ENCODE results near the gene LDAH. TPM values are rescaled to one million over a fixed set of nuclear protein-coding genes. Genes with fewer than 3 reads are reported as not detected.

Gene LDAH
- total and polyA plus RNA-seq, 2 donors (not counting 1 experiment from before 2014, with no cell fraction given), result 9.0 to 31.3 TPM

DNA sequence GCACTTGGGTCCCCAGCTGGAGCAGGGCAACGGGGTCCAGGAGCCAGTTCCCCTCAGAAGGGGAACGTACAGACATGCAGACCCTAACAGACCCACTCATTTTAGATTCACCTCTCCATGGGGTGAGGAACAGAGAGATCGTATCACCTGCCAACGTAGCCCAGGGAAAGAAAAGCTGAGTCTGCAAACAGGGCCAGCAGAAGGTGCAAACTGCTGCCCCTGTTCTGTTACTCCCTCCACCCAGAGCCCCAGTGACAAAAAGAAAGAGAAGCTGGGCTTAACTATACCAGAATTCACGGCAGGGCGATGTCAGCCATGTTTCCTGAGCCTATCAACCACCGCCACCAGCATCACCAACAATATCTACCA is 171.2 kb downstream of the LDAH start:
- Histone ChIP-seq H3K79me2 (ENCODE audit: control insufficient read depth, insufficient read depth, low read length) (peaks cover 39% of the 10 kb centered on the region), H4K20me1 (ENCODE audit: control insufficient read depth, insufficient read depth, low read length, poor library complexity, severe bottlenecking) (peaks cover 6% of the 10 kb centered on the region), H3K4me1 (ENCODE audit: control insufficient read depth in 2 of 2, insufficient read depth in 2 of 2, low read length in 2 of 2) (peaks cover 41 to 48% of the 10 kb centered on the region in 2 donors), H3K9ac (ENCODE audit: low read length) (peak overlapping the region; percentile 74), H3K4me3 (ENCODE audit: control extremely low read depth in 1 of 5, extremely low read depth in 1 of 5, insufficient read depth in 1 of 5, low read depth in 2 of 5, low read length in 4 of 5) (peak overlapping the region in 4 of 5 experiments; percentile 50 to 65 (median 62)), H3K27me3 (replicated peaks in 1 of 4; ENCODE audit: control extremely low read depth in 1 of 4, control insufficient read depth in 3 of 4, insufficient read depth in 4 of 4, low read length in 3 of 4) (peaks cover 0 to 4% (median 0%) of the 10 kb centered on the region in 4 experiments), H3K27ac (ENCODE audit: low read length in 2 of 2) (peak overlapping the region; percentile 93 to 94), H2AFZ (ENCODE audit: insufficient read depth, low read depth, low read length, poor library complexity, severe bottlenecking) (peak overlapping the region; percentile 98), H3K4me2 (replicated peaks; ENCODE audit: low read depth, low read length, poor library complexity, severe bottlenecking) (peak overlapping the region; percentile 95), H3K9me3 (ENCODE audit: control extremely low read depth in 1 of 3, control insufficient read depth in 2 of 3, insufficient read depth in 1 of 3, low read length in 2 of 3) (no peaks in the 10 kb centered on the region), H3K36me3 (replicated peaks in 1 of 2; ENCODE audit: control extremely low read depth in 1 of 2, control insufficient read depth in 1 of 2, extremely low read depth in 1 of 2, insufficient read depth in 2 of 2, low read length in 1 of 2) (no peaks in the 10 kb centered on the region)
- CTCF ChIA-PET, result interaction anchor here (0.6 to 9.9 kb wide), 23 partner anchors 10 to 696 kb away, joined by 3 to 139 read pairs (median 6); partner anchors contain the start of genes GDF7, LDAH and RHOB
- Mint-ChIP-seq H3K4me3 (peak overlapping the region; percentile 88), H3K4me1 (peaks cover 47% of the 10 kb centered on the region), H3K9me3 (ENCODE audit: insufficient read depth) (no peaks in the 10 kb centered on the region), H3K27me3 (peaks cover 3% of the 10 kb centered on the region), H3K27ac (peak overlapping the region; percentile 97)
- POLR2A ChIA-PET, result interaction anchor here (0.6 to 2.9 kb wide), 7 partner anchors 10 to 311 kb away, joined by 3 to 29 read pairs (median 5); partner anchors contain the start of genes GDF7 and RHOB
- ATAC-seq (ENCODE audit: low read depth) (no peak), DNase-seq (no peak)
- 67% methylated on average over 3 of the region's 7 CpGs for WGBS (ENCODE audit: insufficient coverage)
- TF ChIP-seq EZH2 (IDR thresholded peaks at IDR 0.05; ENCODE audit: borderline replicate concordance, insufficient read depth, low read depth, low read length, poor library complexity, severe bottlenecking), result no peak
- TF ChIP-seq, protein P1, sequence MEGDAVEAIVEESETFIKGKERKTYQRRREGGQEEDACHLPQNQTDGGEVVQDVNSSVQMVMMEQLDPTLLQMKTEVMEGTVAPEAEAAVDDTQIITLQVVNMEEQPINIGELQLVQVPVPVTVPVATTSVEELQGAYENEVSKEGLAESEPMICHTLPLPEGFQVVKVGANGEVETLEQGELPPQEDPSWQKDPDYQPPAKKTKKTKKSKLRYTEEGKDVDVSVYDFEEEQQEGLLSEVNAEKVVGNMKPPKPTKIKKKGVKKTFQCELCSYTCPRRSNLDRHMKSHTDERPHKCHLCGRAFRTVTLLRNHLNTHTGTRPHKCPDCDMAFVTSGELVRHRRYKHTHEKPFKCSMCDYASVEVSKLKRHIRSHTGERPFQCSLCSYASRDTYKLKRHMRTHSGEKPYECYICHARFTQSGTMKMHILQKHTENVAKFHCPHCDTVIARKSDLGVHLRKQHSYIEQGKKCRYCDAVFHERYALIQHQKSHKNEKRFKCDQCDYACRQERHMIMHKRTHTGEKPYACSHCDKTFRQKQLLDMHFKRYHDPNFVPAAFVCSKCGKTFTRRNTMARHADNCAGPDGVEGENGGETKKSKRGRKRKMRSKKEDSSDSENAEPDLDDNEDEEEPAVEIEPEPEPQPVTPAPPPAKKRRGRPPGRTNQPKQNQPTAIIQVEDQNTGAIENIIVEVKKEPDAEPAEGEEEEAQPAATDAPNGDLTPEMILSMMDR (IDR thresholded peaks at IDR 0.05), result no peak
- intact Hi-C loops (cut with micrococcal nuclease), result loop anchor here (1.0 to 5.0 kb wide), 8 partner anchors 10 to 751 kb away; partner anchors contain the start of genes LAPTM4A, LDAH, RHOB and TTC32
